ENCODE data around the gene SPTY2D1. TPM values are rescaled to one million over a fixed set of nuclear protein-coding genes. Genes with fewer than 3 reads are reported as not detected.
"Not testable (repeated sequence)": the region's sequence is repeated elsewhere in the genome, so short reads cannot be mapped to it uniquely, and the experiment has no call there.

The SPTY2D1 gene
- total RNA-seq, 2 donors from 2014 or later = 55.0 to 70.6 TPM

GRCh38 chr11:18650353-18650752 is 16.2 kb upstream of the SPTY2D1 start:
- ATAC-seq (no peak), DNase-seq (no peak)
- peak overlapping the region; percentile 86 for H3K27ac Mint-ChIP-seq
- no peaks in the 10 kb centered on the region for H3K36me3 Mint-ChIP-seq (ENCODE audit: low read depth)
- H3K4me3 Mint-ChIP-seq = peak overlapping the region; percentile 25
- no peaks in the 10 kb centered on the region for H3K9me3 ChIP-seq (ENCODE audit: control insufficient read depth, low read length, poor library complexity, severe bottlenecking)
- H3K4me1 Mint-ChIP-seq = peaks cover 12% of the 10 kb centered on the region
- no peaks in the 10 kb centered on the region for H3K27me3 Mint-ChIP-seq

GRCh38 chr11:18643034-18643433 is 8.9 kb upstream of the SPTY2D1 start:
- not testable (repeated sequence) for ATAC-seq; H3K9me3 ChIP-seq (ENCODE audit: control insufficient read depth, low read length, poor library complexity, severe bottlenecking); DNase-seq; H3K27ac Mint-ChIP-seq; H3K4me3 Mint-ChIP-seq; H3K36me3 Mint-ChIP-seq (ENCODE audit: low read depth); H3K27me3 Mint-ChIP-seq; H3K4me1 Mint-ChIP-seq

- ATAC-seq (no peak), DNase-seq (no peak)
- H3K4me1 Mint-ChIP-seq = no peaks in the 10 kb centered on the region
- no peak overlapping the region for H3K27ac Mint-ChIP-seq
- H3K9me3 ChIP-seq (ENCODE audit: control insufficient read depth, low read length, poor library complexity, severe bottlenecking) = no peaks in the 10 kb centered on the region
- no peaks in the 10 kb centered on the region for H3K27me3 Mint-ChIP-seq
- no peak overlapping the region for H3K4me3 Mint-ChIP-seq
- no peaks in the 10 kb centered on the region for H3K36me3 Mint-ChIP-seq (ENCODE audit: low read depth)
Observed at GRCh38 chr11:18641677-18642076, 7.5 kb upstream of the SPTY2D1 start.

- H3K4me3 Mint-ChIP-seq = peak overlapping the region; percentile 96
- no peaks in the 10 kb centered on the region for H3K27me3 Mint-ChIP-seq
- no peaks in the 10 kb centered on the region for H3K9me3 ChIP-seq (ENCODE audit: control insufficient read depth, low read length, poor library complexity, severe bottlenecking)
- DNase-seq (no peak), ATAC-seq (no peak)
- H3K36me3 Mint-ChIP-seq (ENCODE audit: low read depth) = peaks cover 4% of the 10 kb centered on the region
- peak overlapping the region; percentile 98 for H3K27ac Mint-ChIP-seq
- H3K4me1 Mint-ChIP-seq = peaks cover 25% of the 10 kb centered on the region
Observed at GRCh38 chr11:18633256-18634139, 644 bp downstream of the SPTY2D1 start.

- ATAC-seq (no peak), DNase-seq (no peak)
- H3K4me1 Mint-ChIP-seq = peaks cover 32% of the 10 kb centered on the region
- H3K4me3 Mint-ChIP-seq = peak overlapping the region; percentile 96
- no peaks in the 10 kb centered on the region for H3K27me3 Mint-ChIP-seq
- H3K9me3 ChIP-seq (ENCODE audit: control insufficient read depth, low read length, poor library complexity, severe bottlenecking) = no peaks in the 10 kb centered on the region
- H3K36me3 Mint-ChIP-seq (ENCODE audit: low read depth) = peaks cover 7% of the 10 kb centered on the region
- H3K27ac Mint-ChIP-seq = peak overlapping the region; percentile 98
Observed at GRCh38 chr11:18632841-18633240, 1.3 kb downstream of the SPTY2D1 start.

GRCh38 chr11:18624161-18624560 is 10.0 kb downstream of the SPTY2D1 start:
- Mint-ChIP-seq H3K27me3 (no peaks in the 10 kb centered on the region), H3K36me3 (ENCODE audit: low read depth) (peaks cover 6% of the 10 kb centered on the region), H3K4me1 (peaks cover 38% of the 10 kb centered on the region), H3K27ac (peak overlapping the region; percentile 10), H3K4me3 (no peak overlapping the region)
- DNase-seq = no peak
- H3K9me3 ChIP-seq (ENCODE audit: control insufficient read depth, low read length, poor library complexity, severe bottlenecking) = no peaks in the 10 kb centered on the region
- ATAC-seq = no peak

- Mint-ChIP-seq H3K36me3 (ENCODE audit: low read depth) (peaks cover 6% of the 10 kb centered on the region), H3K4me3 (no peak overlapping the region), H3K27ac (peak overlapping the region; percentile 10), H3K4me1 (peaks cover 40% of the 10 kb centered on the region), H3K27me3 (no peaks in the 10 kb centered on the region)
- H3K9me3 ChIP-seq (ENCODE audit: control insufficient read depth, low read length, poor library complexity, severe bottlenecking) = no peaks in the 10 kb centered on the region
- DNase-seq (no peak), ATAC-seq (no peak)
Observed at GRCh38 chr11:18623707-18624106, 10.4 kb downstream of the SPTY2D1 start.

- no peaks in the 10 kb centered on the region for H3K27me3 Mint-ChIP-seq
Observed at GRCh38 chr11:18618342-18619025, 15.7 kb downstream of the SPTY2D1 start.

GRCh38 chr11:18617688-18618341 is 16.3 kb downstream of the SPTY2D1 start:
- Mint-ChIP-seq H3K27me3 (no peaks in the 10 kb centered on the region), H3K27ac (peak overlapping the region; percentile 64), H3K4me3 (peak overlapping the region; percentile 86), H3K36me3 (ENCODE audit: low read depth) (peaks cover 8% of the 10 kb centered on the region), H3K4me1 (peaks cover 46% of the 10 kb centered on the region)
- ATAC-seq (peak; percentile 88), DNase-seq (peak in 1 of 3 donors; percentile 16)
- no peaks in the 10 kb centered on the region for H3K9me3 ChIP-seq (ENCODE audit: control insufficient read depth, low read length, poor library complexity, severe bottlenecking)

More at GRCh38 chr11:18618342-18619025, 15.7 kb downstream of the SPTY2D1 start:
- peaks cover 8% of the 10 kb centered on the region for H3K36me3 Mint-ChIP-seq (ENCODE audit: low read depth)
- peak overlapping the region; percentile 64 for H3K27ac Mint-ChIP-seq
- H3K9me3 ChIP-seq (ENCODE audit: control insufficient read depth, low read length, poor library complexity, severe bottlenecking) = no peaks in the 10 kb centered on the region
- H3K4me3 Mint-ChIP-seq = peak overlapping the region; percentile 86
- H3K4me1 Mint-ChIP-seq = peaks cover 44% of the 10 kb centered on the region
- DNase-seq = no peak
- ATAC-seq = no peak

GRCh38 chr11:18615628-18616392 is 18.3 kb downstream of the SPTY2D1 start:
- no peaks in the 10 kb centered on the region for H3K9me3 ChIP-seq (ENCODE audit: control insufficient read depth, low read length, poor library complexity, severe bottlenecking)
- ATAC-seq = peak; percentile 22
- H3K27ac Mint-ChIP-seq = peak overlapping the region; percentile 64
- no peaks in the 10 kb centered on the region for H3K27me3 Mint-ChIP-seq
- peaks cover 36% of the 10 kb centered on the region for H3K4me1 Mint-ChIP-seq
- H3K4me3 Mint-ChIP-seq = peak overlapping the region; percentile 41
- no peak for DNase-seq
- peaks cover 8% of the 10 kb centered on the region for H3K36me3 Mint-ChIP-seq (ENCODE audit: low read depth)

- peaks cover 8% of the 10 kb centered on the region for H3K36me3 Mint-ChIP-seq (ENCODE audit: low read depth)
- H3K27me3 Mint-ChIP-seq = no peaks in the 10 kb centered on the region
- H3K4me1 Mint-ChIP-seq = peaks cover 37% of the 10 kb centered on the region
- H3K9me3 ChIP-seq (ENCODE audit: control insufficient read depth, low read length, poor library complexity, severe bottlenecking) = no peaks in the 10 kb centered on the region
- no peak for ATAC-seq
- H3K4me3 Mint-ChIP-seq = no peak overlapping the region
- peak overlapping the region; percentile 75 for H3K27ac Mint-ChIP-seq
- DNase-seq = no peak
Observed at GRCh38 chr11:18614667-18615066, 19.5 kb downstream of the SPTY2D1 start.

- DNase-seq (no peak), ATAC-seq (no peak)
- Mint-ChIP-seq H3K36me3 (ENCODE audit: low read depth) (peaks cover 8% of the 10 kb centered on the region), H3K4me3 (no peak overlapping the region), H3K27ac (no peak overlapping the region), H3K4me1 (peaks cover 21% of the 10 kb centered on the region), H3K27me3 (no peaks in the 10 kb centered on the region)
- H3K9me3 ChIP-seq (ENCODE audit: control insufficient read depth, low read length, poor library complexity, severe bottlenecking) = no peaks in the 10 kb centered on the region
Observed at GRCh38 chr11:18612394-18612793, 21.7 kb downstream of the SPTY2D1 start.

All from T-helper 17 cell (primary cell).